Epithelial cell of alveolus of lung (primary cell): ENCODE results near the gene CD180. TPM values are rescaled to one million over a fixed set of nuclear protein-coding genes. Genes with fewer than 3 reads are reported as not detected.

ENCODE experiments used
- total RNA-seq: library from RNA; depleted of rRNA; stranded (reverse); fragments of >200 nt; gene quantifications from 2 replicates; pipeline ENCODE4 v1.2.1, GENCODE V29; 2015

The CD180 gene
- not detected in 2 replicates for total RNA-seq

DNA sequence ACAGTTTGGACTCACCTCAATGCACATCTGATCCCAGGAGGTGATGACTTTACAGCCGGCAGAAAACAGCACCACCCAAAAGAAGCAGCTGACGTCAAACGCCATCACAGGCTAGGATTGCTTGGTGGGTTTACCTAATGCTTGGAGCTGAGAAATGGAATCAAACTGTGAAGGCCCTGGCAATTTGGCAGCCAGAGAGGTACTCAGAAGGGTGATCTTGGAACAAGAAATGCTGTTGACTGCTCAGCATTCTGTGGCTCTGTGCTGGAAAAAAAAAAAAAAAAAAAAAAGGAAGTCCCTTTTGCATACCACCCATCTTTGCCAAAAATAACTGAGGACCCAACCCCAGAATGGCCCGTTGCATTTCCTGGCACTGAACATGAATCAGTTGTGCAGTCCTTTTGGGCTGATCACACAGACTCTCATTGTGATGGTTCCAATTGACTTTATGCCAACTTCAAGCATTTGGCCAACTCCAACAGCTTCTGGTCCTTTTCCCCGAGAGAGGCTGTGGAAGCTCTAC, at the start of gene CD180:
TSS of gene CD180 (minus strand) at position 263 of the 523 bp plus-strand sequence. CDS start at position 105, 158 bp downstream.

